Testis (tissue), 2 donors: ENCODE data around the gene CDK5RAP2.

ENCODE experiments used
- CTCF ChIP-seq, 3 experiments: fragments of 450-650 bp in 2 of 3; fragments of 200-600 bp in 1 of 3; sonication (generic) in 1 of 3; IDR thresholded peaks; one replicate each; pipeline ENCODE4 v1.5.1; 2016 to 2019; ENCODE audit warnings: antibody characterized with exemption in 3 of 3, mild to moderate bottlenecking in 2 of 3, moderate library complexity in 1 of 3
- POLR2A ChIP-seq: fragments of 450-650 bp; IDR thresholded peaks from one replicate; pipeline ENCODE4 v1.6.1; 2017; ENCODE audit warnings: antibody characterized with exemption, mild to moderate bottlenecking, moderate library complexity

GRCh38 chr9:120558454-120558853, 21.5 kb downstream of the CDK5RAP2 start:
- TF ChIP-seq CTCF (IDR thresholded peaks at IDR 0.05) (no peak), POLR2A (no peak)
